Measurements from ENCODE around the gene STEAP1. TPM values are rescaled to one million over a fixed set of nuclear protein-coding genes. Genes with fewer than 3 reads are reported as not detected.
A peak's percentile ranks its signal among the peaks of the same experiment; 100 is the strongest.
"Not testable (repeated sequence)": the region's sequence is repeated elsewhere in the genome, so short reads cannot be mapped to it uniquely, and the experiment has no call there.

The STEAP1 gene
- total RNA-seq, 6 donors from 2014 or later = 1.4 to 15.3 (median 4.8) TPM

DNA sequence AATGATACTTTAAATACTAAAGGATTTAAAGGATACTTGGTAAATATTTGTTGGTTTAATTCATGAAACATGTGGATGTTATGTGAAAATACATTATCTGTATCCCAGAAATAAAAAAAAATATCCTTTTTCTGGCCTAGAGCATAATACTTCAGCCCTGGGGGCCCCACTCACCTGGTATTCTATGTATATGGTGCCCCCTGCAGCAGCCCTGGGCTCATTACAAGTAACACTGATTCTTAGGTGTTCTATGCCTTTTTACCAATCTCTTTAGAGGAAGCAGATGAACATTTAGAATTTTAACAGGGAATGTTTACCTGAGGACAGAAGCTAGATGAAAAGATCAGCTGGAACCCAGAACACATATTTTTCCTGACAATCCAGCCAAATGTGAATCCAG is 4.8 kb upstream of the STEAP1 start:
- H3K27me3 ChIP-seq; H3K4me3 ChIP-seq; H3K4me1 ChIP-seq; H3K27ac ChIP-seq; H3K36me3 ChIP-seq; H3K9me3 ChIP-seq; ATAC-seq (ENCODE audit: low FRiP score in 2 of 2); DNase-seq: not testable (repeated sequence)
- TF ChIP-seq, protein P1, sequence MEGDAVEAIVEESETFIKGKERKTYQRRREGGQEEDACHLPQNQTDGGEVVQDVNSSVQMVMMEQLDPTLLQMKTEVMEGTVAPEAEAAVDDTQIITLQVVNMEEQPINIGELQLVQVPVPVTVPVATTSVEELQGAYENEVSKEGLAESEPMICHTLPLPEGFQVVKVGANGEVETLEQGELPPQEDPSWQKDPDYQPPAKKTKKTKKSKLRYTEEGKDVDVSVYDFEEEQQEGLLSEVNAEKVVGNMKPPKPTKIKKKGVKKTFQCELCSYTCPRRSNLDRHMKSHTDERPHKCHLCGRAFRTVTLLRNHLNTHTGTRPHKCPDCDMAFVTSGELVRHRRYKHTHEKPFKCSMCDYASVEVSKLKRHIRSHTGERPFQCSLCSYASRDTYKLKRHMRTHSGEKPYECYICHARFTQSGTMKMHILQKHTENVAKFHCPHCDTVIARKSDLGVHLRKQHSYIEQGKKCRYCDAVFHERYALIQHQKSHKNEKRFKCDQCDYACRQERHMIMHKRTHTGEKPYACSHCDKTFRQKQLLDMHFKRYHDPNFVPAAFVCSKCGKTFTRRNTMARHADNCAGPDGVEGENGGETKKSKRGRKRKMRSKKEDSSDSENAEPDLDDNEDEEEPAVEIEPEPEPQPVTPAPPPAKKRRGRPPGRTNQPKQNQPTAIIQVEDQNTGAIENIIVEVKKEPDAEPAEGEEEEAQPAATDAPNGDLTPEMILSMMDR (IDR thresholded peaks at IDR 0.05) = peak in 1 of 6 experiments; percentile 11

DNA sequence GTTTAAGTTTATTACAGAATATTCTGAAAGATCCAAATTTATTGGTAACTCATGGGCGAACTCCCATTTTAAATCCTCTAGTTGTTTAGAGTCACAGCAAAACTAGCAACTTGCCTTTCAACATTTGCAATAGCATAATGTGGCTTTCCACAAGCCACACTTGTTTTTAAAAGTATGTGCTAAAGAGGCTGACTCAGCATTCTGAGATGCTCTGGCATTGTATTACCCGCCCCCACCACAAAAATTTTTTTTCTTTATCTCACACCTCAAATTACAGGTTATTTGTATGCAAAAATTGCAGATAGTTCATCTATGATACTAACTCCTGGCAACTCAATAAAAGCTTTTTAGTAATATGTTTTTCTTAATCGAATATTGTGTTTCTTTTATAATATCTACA is 2.4 kb upstream of the STEAP1 start:
- DNase-seq, H3K27ac ChIP-seq, H3K9me3 ChIP-seq: not testable (repeated sequence)

DNA sequence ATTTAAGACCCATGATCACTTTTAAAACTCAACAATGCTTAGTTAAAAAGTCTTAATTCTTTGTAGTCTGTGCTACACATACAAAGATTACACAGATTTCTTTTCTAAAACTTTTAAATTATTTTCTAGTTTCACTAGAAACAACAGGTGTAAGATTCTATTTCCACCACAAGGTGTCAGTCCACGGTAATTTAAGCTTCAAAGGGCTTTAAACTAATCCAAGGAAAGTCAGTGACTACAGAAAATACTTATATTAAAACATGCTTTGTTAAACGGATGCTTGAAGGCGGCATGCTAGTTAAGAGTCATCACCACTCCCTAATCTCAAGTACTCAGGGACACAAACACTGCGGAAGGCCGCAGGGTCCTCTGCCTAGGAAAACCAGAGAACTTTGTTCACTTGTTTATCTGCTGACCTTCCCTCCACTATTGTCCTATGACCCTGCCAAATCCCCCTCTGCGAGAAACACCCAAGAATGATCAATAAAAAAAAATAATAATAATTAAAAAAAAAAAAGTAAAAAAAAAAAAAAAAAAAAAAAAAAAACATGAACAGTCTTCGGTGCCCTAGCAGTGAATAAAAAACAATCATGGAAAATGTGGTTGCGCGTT is 1.5 kb upstream of the STEAP1 start:
- not testable (repeated sequence) for H3K36me3 ChIP-seq, H3K4me3 ChIP-seq, DNase-seq, H3K9me3 ChIP-seq, H3K27ac ChIP-seq, H3K4me1 ChIP-seq, H3K27me3 ChIP-seq
- WGBS, 2 donors = 37 to 41% methylated on average over 9 of the region's 9 CpGs
- TF ChIP-seq, protein P1 (IDR thresholded peaks at IDR 0.05) = peak; percentile 22 to 60 (median 48)
- peak in 1 of 2 donors; percentile 42 for ATAC-seq (ENCODE audit: low FRiP score in 2 of 2)

More for the DNA sequence above, 2.4 kb upstream of the STEAP1 start:
- H3K36me3 ChIP-seq; ATAC-seq (ENCODE audit: low FRiP score in 2 of 2); H3K27me3 ChIP-seq; H3K4me1 ChIP-seq; H3K4me3 ChIP-seq: not testable (repeated sequence)
- 61 to 68% methylated on average over 3 of the region's 3 CpGs for WGBS, 2 donors

- Histone ChIP-seq H3K4me1 (peaks cover 3 to 10% (median 6%) of the 10 kb centered on the region in 4 donors), H3K27me3 (no peaks in the 10 kb centered on the region), H3K4me3 (no peak overlapping the region), H3K27ac (no peak overlapping the region), H3K9me3 (no peaks in the 10 kb centered on the region), H3K36me3 (no peaks in the 10 kb centered on the region)
- TF ChIP-seq POLR2A (IDR thresholded peaks at IDR 0.05) = no peak
- no peak for TF ChIP-seq POLR2AphosphoS5 (IDR thresholded peaks at IDR 0.05)
- TF ChIP-seq, protein P1 (IDR thresholded peaks at IDR 0.05) = no peak
- no peak for TF ChIP-seq EP300 (IDR thresholded peaks at IDR 0.05)
- 82 to 83% methylated on average over 4 of the region's 4 CpGs for WGBS, 2 donors
- DNase-seq = no peak
- no peak for ATAC-seq (ENCODE audit: low FRiP score in 2 of 2)
Measured at GRCh38 chr7:90155206-90155605, 937 bp downstream of the STEAP1 start.

DNA sequence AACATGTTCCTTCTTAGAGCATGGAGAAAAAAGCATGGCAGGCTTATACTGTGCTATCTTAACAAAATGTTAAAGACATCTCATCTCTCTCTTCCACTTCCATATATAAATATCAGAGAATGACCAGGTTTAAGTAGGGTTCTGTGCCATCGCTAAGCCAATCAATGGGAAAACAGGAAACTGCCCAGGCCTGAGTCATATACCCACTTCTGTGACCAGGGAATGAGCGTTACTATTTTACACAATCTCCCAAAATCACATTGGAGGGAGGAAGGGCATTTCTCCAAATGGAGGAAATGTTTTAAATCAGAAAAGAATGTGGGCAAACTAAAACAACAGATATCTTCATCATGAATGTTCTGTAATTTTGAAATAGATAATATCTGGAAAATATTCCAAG is 3.1 kb downstream of the STEAP1 start:
- not testable (repeated sequence) for ATAC-seq (ENCODE audit: low FRiP score in 2 of 2); H3K27me3 ChIP-seq; H3K36me3 ChIP-seq; H3K9me3 ChIP-seq; H3K4me1 ChIP-seq; DNase-seq; H3K4me3 ChIP-seq; H3K27ac ChIP-seq
- 75 to 85% methylated on average over 2 of the region's 2 CpGs for WGBS, 2 donors

DNA sequence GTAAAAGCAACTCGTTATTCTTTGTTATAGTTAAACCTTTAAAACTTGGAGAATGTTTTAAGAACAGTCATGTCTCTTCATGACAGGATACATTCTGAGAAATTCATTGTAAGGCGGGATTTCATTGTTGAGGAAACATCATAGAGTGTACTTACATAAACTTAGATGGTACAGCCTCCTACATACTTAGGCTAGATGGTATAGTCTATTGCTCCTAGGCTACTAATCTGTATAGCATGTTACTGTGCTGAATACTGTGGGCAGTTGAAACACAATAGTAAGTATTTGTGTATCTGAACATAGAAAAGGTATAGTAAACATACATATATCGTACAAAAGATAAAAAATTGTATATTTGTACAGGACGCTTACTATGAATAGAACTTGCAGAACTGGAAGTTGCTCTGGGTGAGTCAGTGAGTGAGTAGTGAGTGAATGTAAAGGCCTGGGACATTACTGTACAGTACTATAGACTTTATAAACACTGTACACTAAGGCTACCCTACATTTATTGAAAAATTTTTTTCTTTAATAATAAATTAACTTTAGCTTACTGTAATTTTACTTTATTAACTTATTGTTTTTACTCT is 3.6 kb downstream of the STEAP1 start:
- not testable (repeated sequence) for H3K9me3 ChIP-seq; H3K27me3 ChIP-seq; H3K4me3 ChIP-seq; H3K36me3 ChIP-seq; ATAC-seq (ENCODE audit: low FRiP score in 2 of 2); H3K4me1 ChIP-seq; DNase-seq; H3K27ac ChIP-seq
- WGBS, 2 donors = 69 to 76% methylated on average over 4 of the region's 4 CpGs
